Hepatocyte (in vitro differentiated cells): ENCODE results near the gene MAGED1.

Source experiments
- CTCF ChIP-seq: fragments of 200-600 bp; sonication (generic); IDR thresholded peaks from 2 replicates; pipeline ENCODE4 v1.5.1; 2016; ENCODE audit warnings: antibody characterized with exemption, mild to moderate bottlenecking; ENCODE audit not compliant: poor library complexity
- EZH2 ChIP-seq: fragments of 200-600 bp; sonication (generic); IDR thresholded peaks from 2 replicates; pipeline ENCODE4 v1.6.1; 2016; ENCODE audit warnings: antibody characterized with exemption, mild to moderate bottlenecking, borderline replicate concordance
- EZH2phosphoT487 ChIP-seq: fragments of 200-600 bp; sonication (generic); IDR thresholded peaks from one replicate; pipeline ENCODE4 v1.6.1; 2018; ENCODE audit warnings: antibody characterized with exemption, mild to moderate bottlenecking, low read depth, moderate library complexity; ENCODE audit not compliant: unreplicated experiment, severe bottlenecking

GRCh38 chrX:51899741-51900140 is 6.3 kb downstream of the MAGED1 start:
- TF ChIP-seq CTCF (no peak), EZH2 (no peak), EZH2phosphoT487 (no peak)
